GM21515 (cell line): ENCODE results near the gene RRP9.
"Not testable (repeated sequence)": the region's sequence is repeated elsewhere in the genome, so short reads cannot be mapped to it uniquely, and the experiment has no call there.

Source experiments
- ATAC-seq: cut with Tn5 transposase; IDR thresholded peaks from one replicate; pipeline ENCODE4 v1.9.1; 2021; ENCODE audit not compliant: unreplicated experiment

RRP9 gene, protein sequence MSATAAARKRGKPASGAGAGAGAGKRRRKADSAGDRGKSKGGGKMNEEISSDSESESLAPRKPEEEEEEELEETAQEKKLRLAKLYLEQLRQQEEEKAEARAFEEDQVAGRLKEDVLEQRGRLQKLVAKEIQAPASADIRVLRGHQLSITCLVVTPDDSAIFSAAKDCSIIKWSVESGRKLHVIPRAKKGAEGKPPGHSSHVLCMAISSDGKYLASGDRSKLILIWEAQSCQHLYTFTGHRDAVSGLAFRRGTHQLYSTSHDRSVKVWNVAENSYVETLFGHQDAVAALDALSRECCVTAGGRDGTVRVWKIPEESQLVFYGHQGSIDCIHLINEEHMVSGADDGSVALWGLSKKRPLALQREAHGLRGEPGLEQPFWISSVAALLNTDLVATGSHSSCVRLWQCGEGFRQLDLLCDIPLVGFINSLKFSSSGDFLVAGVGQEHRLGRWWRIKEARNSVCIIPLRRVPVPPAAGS

DNA sequence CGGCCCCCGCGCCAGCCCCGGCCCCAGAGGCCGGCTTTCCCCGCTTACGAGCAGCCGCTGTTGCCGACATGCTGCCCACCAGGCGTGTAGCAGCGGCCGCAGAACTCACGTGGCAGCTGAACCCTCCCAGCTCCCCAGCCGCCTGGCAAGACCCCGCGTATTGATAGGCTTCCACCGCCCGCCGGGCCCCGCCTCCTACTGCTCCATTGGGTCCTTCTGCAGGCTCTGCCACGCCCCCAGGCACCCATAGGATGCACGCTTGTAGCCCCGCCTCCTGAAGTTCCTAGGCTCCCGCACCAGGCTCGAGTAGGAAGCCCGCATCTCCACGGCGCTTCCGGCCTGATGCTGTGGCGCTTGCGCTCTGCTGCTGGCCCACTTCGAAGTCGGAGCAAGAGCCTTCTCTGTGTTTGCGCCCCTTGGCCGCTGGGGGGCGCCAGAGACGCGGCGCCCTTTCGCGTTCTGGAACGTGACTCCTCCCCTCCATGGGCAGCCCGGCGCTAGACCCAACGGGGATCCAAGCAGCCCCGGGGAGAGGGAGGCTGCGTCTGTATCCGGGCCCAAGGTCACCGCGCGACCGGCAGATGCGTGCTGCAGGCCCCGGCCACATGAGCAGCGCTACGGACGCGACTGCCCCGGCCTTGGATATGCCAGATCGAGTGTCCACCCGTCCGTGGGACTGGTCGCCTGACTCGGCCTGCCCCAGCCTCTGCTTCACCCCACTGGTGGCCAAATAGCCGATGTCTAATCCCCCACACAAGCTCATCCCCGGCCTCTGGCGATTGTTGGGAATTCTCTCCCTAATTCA is at the start of gene RRP9, which contains the start of gene PARP3:
Gene RRP9, minus strand, starts transcription at position 107 of the 805 bp plus-strand sequence. Its CDS starts 37 bp downstream, at position 70.
Gene PARP3, plus strand, starts transcription at position 566 of the 805 bp plus-strand sequence. CDS start 993 bp downstream, outside the sequence.
- peak; percentile 90 for ATAC-seq

GRCh38 chr3:51990501-51990971 is 48.8 kb upstream of the RRP9 start:
- ATAC-seq = not testable (repeated sequence)

DNA sequence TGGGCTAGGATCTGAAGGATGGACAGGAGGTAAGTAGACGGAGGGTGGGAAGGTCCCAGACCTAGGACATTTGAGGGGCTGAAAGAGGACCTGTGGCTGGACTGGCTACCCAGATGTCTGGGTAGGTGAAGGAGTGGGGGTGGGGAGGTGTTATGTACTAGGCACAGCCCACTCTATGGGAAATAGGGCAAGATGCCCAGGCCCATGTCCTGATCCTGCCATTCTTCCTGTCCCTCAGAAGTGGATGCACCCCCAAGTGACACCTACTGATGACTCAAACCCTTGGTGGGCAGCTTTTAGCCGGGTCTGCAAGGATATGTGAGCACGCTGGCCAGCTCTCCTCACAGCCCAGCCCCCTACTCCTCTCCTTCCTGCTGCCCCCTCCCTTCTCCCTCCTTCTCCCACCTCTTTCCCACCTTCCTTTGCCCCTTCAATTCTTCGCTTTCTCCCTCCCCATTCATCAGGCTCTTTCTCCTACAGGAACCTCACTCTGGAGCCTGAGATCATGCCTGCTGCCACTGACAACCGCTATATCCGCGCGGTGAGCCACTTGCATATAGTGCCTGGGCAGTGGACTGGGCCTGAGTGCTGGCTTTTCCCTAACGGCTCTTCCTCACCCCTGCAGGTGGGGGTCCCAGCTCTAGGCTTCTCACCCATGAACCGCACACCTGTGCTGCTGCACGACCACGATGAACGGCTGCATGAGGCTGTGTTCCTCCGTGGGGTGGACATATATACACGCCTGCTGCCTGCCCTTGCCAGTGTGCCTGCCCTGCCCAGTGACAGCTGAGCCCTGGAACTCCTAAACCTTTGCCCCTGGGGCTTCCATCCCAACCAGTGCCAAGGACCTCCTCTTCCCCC is 46.8 kb upstream of the RRP9 start:
- ATAC-seq = no peak

DNA sequence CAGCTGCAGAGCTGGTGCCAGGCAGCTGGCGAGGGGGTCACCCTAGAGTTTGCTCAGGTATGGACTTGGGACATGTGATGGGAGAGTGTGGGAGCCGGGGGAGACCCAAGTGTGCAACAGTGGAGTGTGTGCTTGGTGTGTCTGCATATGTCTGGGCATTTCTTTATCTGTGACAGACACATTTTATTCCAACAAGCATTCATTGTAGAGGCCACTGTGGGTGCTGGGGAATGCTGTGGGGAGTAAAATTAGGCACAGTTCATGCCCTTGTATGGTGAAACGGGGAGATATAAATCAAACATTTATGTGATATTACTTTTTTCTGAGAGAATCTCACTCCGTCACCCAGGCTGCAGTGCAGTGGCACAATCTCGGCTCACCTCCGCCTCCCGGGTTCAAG is 45.9 kb upstream of the RRP9 start:
- no peak for ATAC-seq

GRCh38 chr3:51986010-51986947 is 44.6 kb upstream of the RRP9 start:
- no peak for ATAC-seq

DNA sequence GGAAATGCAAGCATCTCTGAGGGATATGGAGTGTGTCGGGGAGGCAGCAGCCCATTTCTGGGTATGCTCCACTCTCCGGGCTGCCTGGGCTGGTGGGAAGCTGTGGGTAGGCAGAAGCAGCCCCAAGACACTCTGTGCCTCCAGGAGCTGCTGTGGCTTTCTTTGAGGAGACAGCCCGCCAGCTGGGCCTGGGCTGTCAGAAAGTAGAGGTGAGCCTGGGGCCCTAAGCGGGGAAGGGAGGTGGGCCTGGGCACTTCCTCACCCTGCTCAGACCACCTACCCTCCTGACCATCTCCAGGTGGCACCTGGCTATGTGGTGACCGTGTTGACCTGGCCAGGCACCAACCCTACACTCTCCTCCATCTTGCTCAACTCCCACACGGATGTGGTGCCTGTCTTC is 43.4 kb upstream of the RRP9 start:
- ATAC-seq = no peak

GRCh38 chr3:51984269-51984647 is 42.6 kb upstream of the RRP9 start:
- no peak for ATAC-seq

- no peak for ATAC-seq
Observed at GRCh38 chr3:51983578-51984268, 42.0 kb upstream of the RRP9 start.

DNA sequence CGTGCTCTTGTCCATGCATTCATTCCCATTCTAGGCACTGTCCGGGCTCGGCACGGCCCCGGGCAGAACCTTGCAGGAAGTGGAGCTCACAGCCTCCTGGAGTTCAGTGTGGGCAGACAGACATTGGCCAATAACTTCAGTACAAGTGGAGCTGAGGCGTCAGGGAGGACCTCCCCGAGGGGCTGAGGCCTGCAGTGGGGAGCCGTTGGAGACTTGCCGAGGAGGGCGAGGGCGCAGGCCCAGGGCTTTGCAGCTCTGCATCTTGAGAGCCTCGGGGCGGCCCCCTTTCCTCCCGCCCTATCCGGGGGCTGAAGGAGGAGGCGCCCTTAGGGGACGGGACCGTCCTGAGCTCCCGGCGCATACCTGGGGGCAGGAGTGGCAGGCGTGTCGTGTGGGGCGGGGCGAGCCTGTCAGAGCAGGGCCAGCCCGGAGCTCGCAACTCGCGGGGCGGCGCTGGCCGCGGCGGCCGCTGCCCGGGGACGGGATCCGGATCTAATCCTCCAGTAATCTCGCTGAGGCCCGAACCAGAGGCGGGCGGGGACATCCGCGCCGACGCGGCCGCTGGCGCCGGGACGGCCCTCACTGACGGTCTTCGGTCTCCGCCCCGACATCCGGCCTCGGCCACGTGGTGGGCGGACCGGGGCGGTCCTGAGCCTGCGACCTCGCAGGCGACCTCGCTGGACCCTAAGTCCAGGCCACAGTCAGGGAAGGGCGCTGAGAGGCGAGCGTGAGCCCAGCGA is 41.3 kb upstream of the RRP9 start, which contains the start of gene ACY1:
Gene ACY1, plus strand, starts transcription at position 698 of the 740 bp plus-strand sequence. CDS start 530 bp downstream, outside the sequence.
- ATAC-seq = peak; percentile 69

DNA sequence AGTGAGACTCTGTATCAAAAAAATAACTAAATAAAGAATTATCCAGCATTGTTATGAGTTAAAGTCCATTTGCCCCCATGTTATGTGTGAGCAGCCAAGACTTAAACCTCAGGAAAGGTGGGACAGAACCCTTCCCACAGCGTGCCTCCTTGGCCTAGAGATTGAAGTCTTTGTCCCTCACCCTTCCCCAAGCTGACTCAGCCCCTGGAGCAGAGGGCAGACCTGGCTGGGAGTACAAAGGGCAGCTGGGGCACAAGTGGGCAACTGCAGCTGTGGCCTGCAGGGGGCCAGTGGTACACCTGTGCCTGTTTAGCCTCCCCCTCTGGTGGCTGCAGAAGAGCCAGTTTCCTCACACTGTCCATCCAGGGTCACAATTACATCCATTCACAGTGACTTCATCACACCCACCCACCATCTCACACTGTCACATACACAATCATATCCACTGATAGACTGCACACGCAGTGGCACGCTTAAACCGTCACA is 40.7 kb upstream of the RRP9 start:
- peak; percentile 36 for ATAC-seq

DNA sequence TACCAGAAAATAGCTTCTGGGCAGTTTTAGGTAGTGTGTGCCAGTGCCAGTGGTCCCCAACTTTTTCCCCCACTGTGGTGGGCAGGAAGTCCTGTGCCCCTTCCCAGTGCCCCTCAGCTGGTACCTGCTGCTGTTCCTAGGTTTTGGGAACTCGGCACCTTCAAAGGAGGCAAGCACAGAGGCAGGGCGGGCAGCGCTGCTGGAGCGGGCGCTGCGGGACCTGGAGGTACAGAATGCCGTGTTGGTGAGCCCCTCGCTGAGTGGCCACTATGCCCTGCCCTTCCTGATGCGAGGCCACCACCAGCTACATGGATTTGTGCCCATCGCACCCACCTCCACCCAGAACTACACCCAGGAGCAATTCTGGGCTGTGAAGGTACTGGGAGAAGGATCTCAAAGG is 38.5 kb upstream of the RRP9 start:
- ATAC-seq = no peak

GRCh38 chr3:51978143-51978502 is 36.4 kb upstream of the RRP9 start:
- no peak for ATAC-seq

DNA sequence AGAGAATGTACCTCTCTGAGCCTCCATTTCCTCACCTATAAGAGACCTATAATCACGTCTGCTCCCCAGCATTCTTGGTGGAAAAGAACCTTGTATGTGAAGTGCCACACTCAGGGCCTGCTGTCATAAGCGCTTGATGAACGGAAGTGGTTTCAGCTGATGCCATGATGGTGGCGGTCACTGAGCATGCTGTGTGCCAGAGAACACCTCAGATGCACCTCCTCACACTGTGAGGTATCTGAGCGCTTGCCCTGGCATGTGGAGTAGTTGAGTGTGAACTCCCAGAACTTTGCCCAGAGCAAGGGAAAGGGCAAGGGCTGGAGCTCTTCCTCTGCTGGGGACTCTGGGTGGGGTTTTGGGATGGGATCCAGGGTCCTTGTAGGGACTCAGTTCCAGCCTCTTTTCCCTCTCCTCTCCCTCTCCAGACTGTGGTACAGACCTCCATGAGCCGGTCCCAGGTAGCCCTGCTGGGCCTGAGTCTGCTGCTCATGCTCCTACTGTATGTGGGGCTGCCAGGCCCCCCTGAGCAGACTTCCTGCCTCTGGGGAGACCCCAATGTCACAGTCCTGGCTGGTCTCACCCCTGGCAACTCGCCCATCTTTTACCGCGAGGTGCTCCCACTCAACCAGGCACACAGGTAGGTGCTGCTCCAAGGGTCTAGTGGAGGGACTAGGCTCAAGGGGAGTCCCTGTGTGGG is 35.9 kb upstream of the RRP9 start:
- ATAC-seq = no peak

DNA sequence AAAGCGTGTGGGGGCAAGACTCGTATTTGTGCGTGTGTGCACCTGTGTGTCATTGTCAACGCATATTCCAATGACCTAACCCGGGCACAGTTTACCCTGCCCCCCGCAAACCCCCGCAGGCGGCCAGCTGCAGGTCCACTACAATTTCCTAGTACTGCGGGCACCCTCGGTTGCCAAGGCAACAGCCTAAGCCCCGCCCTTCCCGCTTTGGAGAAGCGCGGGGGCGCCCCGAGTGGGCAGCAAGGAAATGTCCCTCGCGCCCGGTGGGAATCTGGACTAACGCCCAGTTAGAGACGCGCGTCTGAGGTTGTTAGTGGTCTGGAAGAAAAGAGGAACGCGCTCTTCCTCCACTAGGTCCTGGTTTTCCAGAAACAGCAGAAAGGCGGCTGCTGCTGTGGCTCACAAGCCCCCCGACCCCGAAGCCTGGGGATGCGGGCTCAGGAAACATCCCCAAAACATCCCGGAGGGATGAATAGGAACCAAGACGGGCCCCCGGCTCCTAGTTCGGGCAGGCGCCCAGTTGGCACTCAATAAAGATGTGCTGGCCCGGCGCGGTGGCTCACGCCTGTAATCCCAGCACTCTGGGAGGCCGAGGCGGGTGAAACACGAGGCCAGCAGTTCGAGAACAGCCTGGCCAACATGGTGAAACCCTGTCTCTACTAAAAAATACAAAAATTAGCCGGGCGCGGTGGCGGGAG is 34.3 kb upstream of the RRP9 start:
- ATAC-seq = no peak

GRCh38 chr3:51974963-51975851 is 33.5 kb upstream of the RRP9 start, which contains the start of gene ABHD14A:
ABHD14A (plus strand) TSS chr3:51975064; CDS start chr3:51975136, 72 bp downstream.
- ATAC-seq = peak; percentile 40
